ENCODE measurements around the gene TSPAN7.

DNA sequence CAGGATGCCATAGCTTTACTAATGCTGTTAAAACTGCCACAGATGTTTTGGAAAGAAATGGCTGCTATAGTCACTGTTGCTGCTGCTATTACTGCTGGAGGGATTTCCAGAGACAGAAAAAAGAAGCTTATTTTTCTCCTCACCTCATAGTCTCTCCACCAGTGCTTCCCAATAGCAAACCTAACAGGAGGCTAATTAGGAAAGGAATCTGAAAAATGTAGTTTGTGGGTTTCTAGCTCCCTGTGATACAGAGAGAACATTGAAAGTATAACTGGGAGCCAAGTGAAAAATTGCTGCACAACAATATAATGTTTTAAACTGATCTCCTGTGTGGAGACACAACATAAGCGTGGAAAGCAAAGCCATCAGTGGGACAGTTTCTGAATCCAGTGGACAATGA lies 8.6 kb upstream of the TSPAN7 start:
- TF ChIP-seq, protein P1, sequence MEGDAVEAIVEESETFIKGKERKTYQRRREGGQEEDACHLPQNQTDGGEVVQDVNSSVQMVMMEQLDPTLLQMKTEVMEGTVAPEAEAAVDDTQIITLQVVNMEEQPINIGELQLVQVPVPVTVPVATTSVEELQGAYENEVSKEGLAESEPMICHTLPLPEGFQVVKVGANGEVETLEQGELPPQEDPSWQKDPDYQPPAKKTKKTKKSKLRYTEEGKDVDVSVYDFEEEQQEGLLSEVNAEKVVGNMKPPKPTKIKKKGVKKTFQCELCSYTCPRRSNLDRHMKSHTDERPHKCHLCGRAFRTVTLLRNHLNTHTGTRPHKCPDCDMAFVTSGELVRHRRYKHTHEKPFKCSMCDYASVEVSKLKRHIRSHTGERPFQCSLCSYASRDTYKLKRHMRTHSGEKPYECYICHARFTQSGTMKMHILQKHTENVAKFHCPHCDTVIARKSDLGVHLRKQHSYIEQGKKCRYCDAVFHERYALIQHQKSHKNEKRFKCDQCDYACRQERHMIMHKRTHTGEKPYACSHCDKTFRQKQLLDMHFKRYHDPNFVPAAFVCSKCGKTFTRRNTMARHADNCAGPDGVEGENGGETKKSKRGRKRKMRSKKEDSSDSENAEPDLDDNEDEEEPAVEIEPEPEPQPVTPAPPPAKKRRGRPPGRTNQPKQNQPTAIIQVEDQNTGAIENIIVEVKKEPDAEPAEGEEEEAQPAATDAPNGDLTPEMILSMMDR (IDR thresholded peaks at IDR 0.05), result no peak
- TF ChIP-seq POLR2A (IDR thresholded peaks at IDR 0.05), result no peak

Measured in right lobe of liver (tissue), 4 donors.